A549 (cell line): Measurements from ENCODE around the gene MTHFD2L.

ENCODE experiments used
- CHD2 ChIP-seq: fragments of 150-350 bp; IDR thresholded peaks from 2 replicates; pipeline ENCODE4 v1.6.1; 2014; ENCODE audit warnings: low read length; ENCODE audit not compliant: partially characterized antibody
- CHD4 ChIP-seq: fragments of 200-600 bp; sonication (generic); IDR thresholded peaks from 2 replicates; pipeline ENCODE4 v1.6.1; 2016; ENCODE audit warnings: antibody characterized with exemption, mild to moderate bottlenecking, borderline replicate concordance
- GATA3 ChIP-seq: IDR thresholded peaks from 2 replicates; pipeline ENCODE4 v1.6.1; 2012; ENCODE audit warnings: borderline replicate concordance
- KDM1A ChIP-seq: fragments of 200-600 bp; sonication (generic); IDR thresholded peaks from 2 replicates; pipeline ENCODE4 v1.6.1; 2016; ENCODE audit warnings: low read depth, mild to moderate bottlenecking
- POLR2A ChIP-seq: IDR thresholded peaks from 2 replicates; pipeline ENCODE4 v1.6.1; 2012; ENCODE audit warnings: mild to moderate bottlenecking, low read length
- RFX5 ChIP-seq: fragments of 450-650 bp; IDR thresholded peaks from 2 replicates; pipeline ENCODE4 v1.7.1; 2014; ENCODE audit warnings: antibody characterized with exemption, mild to moderate bottlenecking, moderate library complexity
- ZFP36 ChIP-seq: fragments of 450-650 bp; IDR thresholded peaks from 2 replicates; pipeline ENCODE4 v1.6.1; 2014; ENCODE audit warnings: borderline replicate concordance; ENCODE audit not compliant: partially characterized antibody
- ZSCAN20 ChIP-seq: fragments of 250-450 bp; sonication (Bioruptor Pico); IDR thresholded peaks from 2 replicates; pipeline ENCODE4 v1.8.0; 2022; ENCODE audit warnings: mild to moderate bottlenecking, moderate library complexity
- TF ChIP-seq, protein P1 (sequence below): fragments of >200 bp; sonication (Bioruptor Twin); formaldehyde crosslinking; IDR thresholded peaks from 3 replicates; pipeline ENCODE4 v1.5.1; 2016
- TF ChIP-seq, protein P2 (sequence below): IDR thresholded peaks from 2 replicates; pipeline ENCODE4 v1.6.1; 2012

GRCh38 chr4:74123065-74123728, 34.7 kb upstream of the MTHFD2L start:
- TF ChIP-seq RFX5 (no peak), POLR2A (no peak), CHD2 (no peak), ZSCAN20 (CRISPR knock-in tag) (no peak), ZFP36 (no peak), CHD4 (no peak), KDM1A (no peak), GATA3 (no peak)
- TF ChIP-seq, protein P1, sequence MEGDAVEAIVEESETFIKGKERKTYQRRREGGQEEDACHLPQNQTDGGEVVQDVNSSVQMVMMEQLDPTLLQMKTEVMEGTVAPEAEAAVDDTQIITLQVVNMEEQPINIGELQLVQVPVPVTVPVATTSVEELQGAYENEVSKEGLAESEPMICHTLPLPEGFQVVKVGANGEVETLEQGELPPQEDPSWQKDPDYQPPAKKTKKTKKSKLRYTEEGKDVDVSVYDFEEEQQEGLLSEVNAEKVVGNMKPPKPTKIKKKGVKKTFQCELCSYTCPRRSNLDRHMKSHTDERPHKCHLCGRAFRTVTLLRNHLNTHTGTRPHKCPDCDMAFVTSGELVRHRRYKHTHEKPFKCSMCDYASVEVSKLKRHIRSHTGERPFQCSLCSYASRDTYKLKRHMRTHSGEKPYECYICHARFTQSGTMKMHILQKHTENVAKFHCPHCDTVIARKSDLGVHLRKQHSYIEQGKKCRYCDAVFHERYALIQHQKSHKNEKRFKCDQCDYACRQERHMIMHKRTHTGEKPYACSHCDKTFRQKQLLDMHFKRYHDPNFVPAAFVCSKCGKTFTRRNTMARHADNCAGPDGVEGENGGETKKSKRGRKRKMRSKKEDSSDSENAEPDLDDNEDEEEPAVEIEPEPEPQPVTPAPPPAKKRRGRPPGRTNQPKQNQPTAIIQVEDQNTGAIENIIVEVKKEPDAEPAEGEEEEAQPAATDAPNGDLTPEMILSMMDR, result no peak
- TF ChIP-seq, protein P2, sequence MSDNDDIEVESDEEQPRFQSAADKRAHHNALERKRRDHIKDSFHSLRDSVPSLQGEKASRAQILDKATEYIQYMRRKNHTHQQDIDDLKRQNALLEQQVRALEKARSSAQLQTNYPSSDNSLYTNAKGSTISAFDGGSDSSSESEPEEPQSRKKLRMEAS, result no peak
